Fibroblast of skin of scalp (primary cell): ENCODE measurements around the gene AJUBA.
"Not testable (repeated sequence)": the region's sequence is repeated elsewhere in the genome, so short reads cannot be mapped to it uniquely, and the experiment has no call there.

ENCODE experiments used
- DNase-seq: peaks from one replicate; pipeline ENCODE4 v3.0.0-alpha.2; 2013

AJUBA gene

GRCh38 chr14:22979748-22980392, 2.5 kb downstream of the AJUBA start:
- peak; percentile 22 for DNase-seq

GRCh38 chr14:22978981-22979671, 3.2 kb downstream of the AJUBA start:
- DNase-seq: no peak

GRCh38 chr14:22978487-22978837, 3.9 kb downstream of the AJUBA start:
- no peak for DNase-seq

GRCh38 chr14:22977684-22978486, 4.5 kb downstream of the AJUBA start:
- DNase-seq: peak; percentile 93

- no peak for DNase-seq
Observed at GRCh38 chr14:22977434-22977683, 5.0 kb downstream of the AJUBA start.

- peak; percentile 82 for DNase-seq
Observed at GRCh38 chr14:22976620-22977433, 5.5 kb downstream of the AJUBA start.

- DNase-seq: no peak
Observed at GRCh38 chr14:22974530-22975313, 7.6 kb downstream of the AJUBA start.

GRCh38 chr14:22973217-22974032, 8.9 kb downstream of the AJUBA start:
- DNase-seq: peak; percentile 74

GRCh38 chr14:22972313-22972930, 9.9 kb downstream of the AJUBA start:
- no peak for DNase-seq

- no peak for DNase-seq
Observed at GRCh38 chr14:22971152-22971551, 11.2 kb downstream of the AJUBA start.

- no peak for DNase-seq
Observed at GRCh38 chr14:22966783-22967269, 15.5 kb downstream of the AJUBA start.

- DNase-seq: not testable (repeated sequence)
Observed at GRCh38 chr14:22965916-22966782, 16.2 kb downstream of the AJUBA start.

GRCh38 chr14:22962061-22962676, 20.2 kb downstream of the AJUBA start:
- DNase-seq: no peak

- no peak for DNase-seq
Observed at GRCh38 chr14:22955702-22956569, 26.4 kb downstream of the AJUBA start.

GRCh38 chr14:22952418-22952817, 29.9 kb downstream of the AJUBA start:
- no peak for DNase-seq

GRCh38 chr14:22951795-22952194, 30.6 kb downstream of the AJUBA start:
- DNase-seq: not testable (repeated sequence)

GRCh38 chr14:22945642-22946041, 36.7 kb downstream of the AJUBA start:
- DNase-seq: no peak

GRCh38 chr14:22939684-22940083, 42.7 kb downstream of the AJUBA start:
- peak; percentile 55 for DNase-seq
